H1 (cell line): ENCODE measurements around the gene IRX4. TPM values are rescaled to one million over a fixed set of nuclear protein-coding genes. Genes with fewer than 3 reads are reported as not detected.

Experiments
- CTCF ChIA-PET: fragments of 300-600 bp; sonication (Branson Sonifier 250); formaldehyde crosslinking; loops from one replicate; lab custom pipeline; 2021; ENCODE audit not compliant: partially characterized antibody; lab: Charles Lee
- POLR2A ChIA-PET: fragments of 300-600 bp; sonication (Branson Sonifier 250); formaldehyde crosslinking; loops from one replicate; lab custom pipeline; 2021; ENCODE audit warnings: inconsistent platforms; ENCODE audit not compliant: partially characterized antibody; lab: Charles Lee
- DNase-seq, 2 experiments: peaks; one replicate each; pipeline versions ENCODE4 v3.0.0 to v3.0.0-alpha.2; 2010 to 2022; ENCODE audit warnings: low spot score in 2 of 2, low read depth in 1 of 2, mixed read lengths in 1 of 2
- FAIRE-seq: peaks from 2 replicates; lab custom pipeline; 2011; peaks lifted over from hg19 to GRCh38; lab: Jason Lieb, UNC
- H2AFZ ChIP-seq: 2 replicates; pipeline ENCODE4 v1.8.1; 2012; ENCODE audit warnings: low read length, inconsistent platforms
- H2AK5ac ChIP-seq: 2 replicates; pipeline ENCODE4 v1.6.1; 2013; ENCODE audit warnings: low read depth, low read length
- H2BK120ac ChIP-seq: replicated peaks from 2 replicates; pipeline ENCODE3; 2013; ENCODE audit warnings: low read depth, low read length, inconsistent platforms
- H2BK12ac ChIP-seq: 2 replicates; pipeline ENCODE4 v1.6.1; 2013; ENCODE audit warnings: low read depth, low read length
- H2BK15ac ChIP-seq: 2 replicates; pipeline ENCODE4 v1.6.1; 2013; ENCODE audit warnings: low read length
- H2BK20ac ChIP-seq: 2 replicates; pipeline ENCODE4 v1.6.1; 2013; ENCODE audit warnings: low read length
- H2BK5ac ChIP-seq: 2 replicates; pipeline ENCODE4 v1.6.1; 2013; ENCODE audit warnings: low read depth, low read length
- H3K14ac ChIP-seq: 2 replicates; pipeline ENCODE4 v1.6.1; 2013; ENCODE audit warnings: inconsistent platforms; ENCODE audit not compliant: insufficient read length
- H3K18ac ChIP-seq: 2 replicates; pipeline ENCODE4 v1.6.1; 2013; ENCODE audit warnings: low read length; ENCODE audit errors: extremely low read depth
- H3K23ac ChIP-seq: 2 replicates; pipeline ENCODE4 v1.6.1; 2013; ENCODE audit warnings: inconsistent platforms; ENCODE audit not compliant: insufficient read length
- H3K23me2 ChIP-seq: 2 replicates; pipeline ENCODE4 v1.6.1; 2013; ENCODE audit warnings: low read depth, low read length
- H3K27ac ChIP-seq: 2 replicates; pipeline ENCODE4 v1.6.1; 2011; ENCODE audit warnings: low read depth, low read length, inconsistent platforms
- H3K27me3 ChIP-seq, 4 experiments: replicated peaks in 1 of 4; 1 replicate in 1 of 4; 2 replicates in 3 of 4; pipeline versions ENCODE4 v1.6.1 to v1.8.1; 2011 to 2013; ENCODE audit warnings: low read length in 3 of 4, mild to moderate bottlenecking in 3 of 4, inconsistent platforms in 2 of 4, mixed read lengths in 2 of 4, moderate library complexity in 1 of 4; ENCODE audit not compliant: control insufficient read depth in 3 of 4, insufficient read depth in 3 of 4; ENCODE audit errors: extremely low read depth in 1 of 4
- H3K36me3 ChIP-seq, 4 experiments: 2 replicates each; pipeline versions ENCODE4 v1.6.1 to v1.8.1; 2011 to 2013; ENCODE audit warnings: mild to moderate bottlenecking in 4 of 4, low read length in 3 of 4, moderate library complexity in 2 of 4, control low read depth in 1 of 4, inconsistent platforms in 1 of 4; ENCODE audit not compliant: insufficient read depth in 4 of 4, control insufficient read depth in 2 of 4
- H3K4ac ChIP-seq: replicated peaks from 2 replicates; pipeline ENCODE3; 2013; ENCODE audit warnings: low read length, low read depth, mixed read lengths, inconsistent platforms; ENCODE audit not compliant: insufficient read length
- H3K4me1 ChIP-seq, 4 experiments: replicated peaks in 1 of 4; 1 replicate in 1 of 4; 2 replicates in 3 of 4; pipeline versions ENCODE4 v1.6.1 to v1.8.1; 2011 to 2013; ENCODE audit warnings: low read length in 3 of 4, inconsistent platforms in 2 of 4, mixed read lengths in 1 of 4; ENCODE audit not compliant: insufficient read depth in 4 of 4, control insufficient read depth in 3 of 4
- H3K4me2 ChIP-seq, 2 experiments: 2 replicates each; pipeline versions ENCODE4 v1.6.1 to v1.8.1; 2011 to 2013; ENCODE audit warnings: low read depth in 2 of 2, low read length in 2 of 2, control low read depth in 1 of 2, inconsistent platforms in 1 of 2, mild to moderate bottlenecking in 1 of 2; ENCODE audit not compliant: insufficient read depth in 1 of 2
- H3K4me3 ChIP-seq, 4 experiments: fragments of 200-600, 300-600 bp in 1 of 4; sonication (generic), shearing (Covaris generic), sonication (Bioruptor Twin) in 1 of 4; 2 replicates each; pipeline versions ENCODE4 v1.5.1 to v1.8.1; 2011 to 2016; ENCODE audit warnings: low read length in 4 of 4, low read depth in 3 of 4, control low read depth in 2 of 4, inconsistent platforms in 2 of 4, mild to moderate bottlenecking in 2 of 4, mixed read lengths in 1 of 4, moderate library complexity in 1 of 4; ENCODE audit not compliant: insufficient read depth in 2 of 4; ENCODE audit errors: extremely low read depth in 1 of 4
- H3K56ac ChIP-seq: replicated peaks from 2 replicates; pipeline ENCODE3; 2013; ENCODE audit warnings: low read depth, mild to moderate bottlenecking, mixed read lengths, low read length, inconsistent platforms; ENCODE audit not compliant: insufficient read length
- H3K79me1 ChIP-seq: 2 replicates; pipeline ENCODE4 v1.6.1; 2013; ENCODE audit warnings: low read depth, low read length, control low read depth
- H3K79me2 ChIP-seq, 2 experiments: 2 replicates each; pipeline versions ENCODE4 v1.6.1 to v1.8.1; 2012 to 2013; ENCODE audit warnings: low read length in 2 of 2, mild to moderate bottlenecking in 2 of 2, inconsistent platforms in 1 of 2; ENCODE audit not compliant: insufficient read depth in 2 of 2, control insufficient read depth in 1 of 2
- H3K9ac ChIP-seq, 4 experiments: replicated peaks in 1 of 4; 1 replicate in 1 of 4; 2 replicates in 3 of 4; pipeline versions ENCODE4 v1.6.1 to v1.8.1; 2011 to 2013; ENCODE audit warnings: low read depth in 3 of 4, low read length in 3 of 4, control low read depth in 2 of 4, mild to moderate bottlenecking in 2 of 4, moderate library complexity in 2 of 4, inconsistent platforms in 1 of 4; ENCODE audit errors: extremely low read depth in 1 of 4
- H3K9me3 ChIP-seq, 2 experiments: 2 replicates each; pipeline versions ENCODE4 v1.6.1 to v1.8.1; 2012 to 2013; ENCODE audit warnings: mild to moderate bottlenecking in 2 of 2, moderate library complexity in 2 of 2, control low read depth in 1 of 2, inconsistent platforms in 1 of 2, low read depth in 1 of 2, low read length in 1 of 2, mixed read lengths in 1 of 2; ENCODE audit not compliant: insufficient read depth in 2 of 2
- H4K20me1 ChIP-seq, 2 experiments: replicated peaks in 1 of 2; 2 replicates each; pipeline versions ENCODE3 to v1.8.1; 2011 to 2013; ENCODE audit warnings: inconsistent platforms in 2 of 2, low read length in 2 of 2, mild to moderate bottlenecking in 1 of 2; ENCODE audit not compliant: insufficient read depth in 2 of 2, control insufficient read depth in 1 of 2
- H4K5ac ChIP-seq: 2 replicates; pipeline ENCODE4 v1.6.1; 2013; ENCODE audit warnings: low read length, low read depth, mixed read lengths, inconsistent platforms; ENCODE audit not compliant: insufficient read length
- H4K8ac ChIP-seq: 2 replicates; pipeline ENCODE4 v1.8.0; 2013; ENCODE audit warnings: mild to moderate bottlenecking, moderate library complexity, low read length, inconsistent platforms; ENCODE audit not compliant: insufficient read depth; ENCODE audit errors: extremely low read depth
- H4K91ac ChIP-seq: replicated peaks from 2 replicates; pipeline ENCODE3; 2013; ENCODE audit warnings: low read length, mixed read lengths, inconsistent platforms; ENCODE audit not compliant: insufficient read length
- BACH1 ChIP-seq: IDR thresholded peaks from 2 replicates; pipeline ENCODE4 v1.6.1; 2012; ENCODE audit warnings: low read length, improper control_type of control experiment
- CBX8 ChIP-seq: fragments of 300-800, 300-1000 bp; sonication (generic); IDR thresholded peaks from 2 replicates; pipeline ENCODE4 v1.7.1; 2016; ENCODE audit warnings: low read depth, low read length, borderline replicate concordance
- CTBP2 ChIP-seq: IDR thresholded peaks from 2 replicates; pipeline ENCODE4 v1.7.0; 2011; ENCODE audit warnings: borderline replicate concordance, mild to moderate bottlenecking, moderate library complexity, mixed read lengths, low read length; ENCODE audit not compliant: insufficient read depth, insufficient read length
- EZH2 ChIP-seq: fragments of 200-600 bp; sonication (generic); IDR thresholded peaks from 2 replicates; pipeline ENCODE4 v1.7.1; 2012; ENCODE audit warnings: low read depth, mild to moderate bottlenecking, moderate library complexity, low read length, inconsistent platforms; ENCODE audit not compliant: severe bottlenecking
- HDAC6 ChIP-seq: IDR thresholded peaks from one replicate; pipeline ENCODE4 v1.7.1; 2012; ENCODE audit warnings: low read depth, mild to moderate bottlenecking, inconsistent platforms, low read length, moderate library complexity
- JUN ChIP-seq: IDR thresholded peaks from 2 replicates; pipeline ENCODE4 v1.6.1; 2011; ENCODE audit warnings: low read depth, mild to moderate bottlenecking, improper control_type of control experiment, low read length
- RBBP5 ChIP-seq: IDR thresholded peaks from 2 replicates; pipeline ENCODE4 v1.7.1; 2012; ENCODE audit warnings: low read depth, mild to moderate bottlenecking, inconsistent platforms, low read length, moderate library complexity, borderline replicate concordance
- SIX5 ChIP-seq: IDR thresholded peaks from 2 replicates; pipeline ENCODE4 v1.6.1; 2011; ENCODE audit warnings: mild to moderate bottlenecking, low read depth, low read length
- SP2 ChIP-seq: IDR thresholded peaks from 2 replicates; pipeline ENCODE4 v1.6.1; 2012; ENCODE audit warnings: mild to moderate bottlenecking, low read length, inconsistent platforms
- SRF ChIP-seq: IDR thresholded peaks from 2 replicates; pipeline ENCODE4 v1.6.1; 2011; ENCODE audit warnings: mild to moderate bottlenecking, low read depth, low read length, moderate library complexity
- TCF12 ChIP-seq: IDR thresholded peaks from 2 replicates; pipeline ENCODE4 v1.6.1; 2011; ENCODE audit warnings: low read depth, mild to moderate bottlenecking, low read length
- WGBS, 2 experiments: shearing (Covaris generic) in 1 of 2; methylation state at CpG; one replicate each; pipeline versions ENCODE4 v1.1.6 to v1.1.7; 2013 to 2015; ENCODE audit warnings: low lambda C conversion rate in 2 of 2, mixed read lengths in 2 of 2, inconsistent platforms in 1 of 2, low coverage in 1 of 2, missing lambda C conversion rate in 1 of 2; ENCODE audit not compliant: insufficient replicate concordance in 2 of 2, insufficient coverage in 1 of 2, insufficient read length in 1 of 2; ENCODE audit errors: extremely low coverage in 1 of 2, missing lambda C conversion rate in 1 of 2; 5-methylcytosine and 5-hydroxymethylcytosine counted together
- polyA plus RNA-seq, 7 experiments: library from polyadenylated mRNA; depleted of rRNA in 3 of 7; stranded (reverse) in 5 of 7; unstranded in 2 of 7; fragments of >200 nt in 5 of 7; fragments of 200-250 nt in 2 of 7; gene quantifications; 1 replicate in 5 of 7; 2 replicates in 1 of 7; 4 replicates in 1 of 7; pipeline versions ENCODE4 v1.2.1 to v1.2.3, GENCODE V29; 2011 to 2013; ENCODE audit warnings: missing spikeins in 2 of 7, mixed read lengths in 2 of 7
- total RNA-seq: library from RNA; stranded (reverse); fragmentation: NEBNext Ultra II Directional; extraction: Animal tissue kit (Norgen Biotek cat#: 25700); gene quantifications from 2 replicates; pipeline ENCODE4 v1.2.1, GENCODE V29; 2021

The IRX4 gene
- total and polyA plus RNA-seq, 2 of the 8 experiments (the other 6 are each of a cell fraction or from before 2014, with no cell fraction given), result 0.45 to 1.2 TPM

GRCh38 chr5:1859099-1859498 lies 23.6 kb downstream of the IRX4 start:
- Histone ChIP-seq H2BK20ac (no peak overlapping the region), H2BK5ac (no peak overlapping the region), H3K56ac (no peak overlapping the region), H3K4me2 (no peak overlapping the region), H3K4me3 (no peak overlapping the region), H4K91ac (no peak overlapping the region), H3K14ac (no peak overlapping the region), H3K9ac (no peak overlapping the region), H4K20me1 (no peaks in the 10 kb centered on the region)
- FAIRE-seq (no peak), DNase-seq (no peak)
- CTCF ChIA-PET, result interaction anchor here (0.9 kb wide), 1 partner anchor 10 kb away, joined by 4 read pairs; no protein-coding TSS in a partner anchor
- TF ChIP-seq JUN (no peak), RBBP5 (no peak), HDAC6 (no peak), SIX5 (no peak), BACH1 (no peak), SRF (no peak), TCF12 (no peak), EZH2 (no peak), CTBP2 (no peak), CBX8 (no peak), SP2 (no peak)
- TF ChIP-seq, all 59 proteins: peak for 0
- H3K36me3 ChIP-seq, result no peaks in the 10 kb centered on the region
- no peak overlapping the region for H3K23ac ChIP-seq
- H2BK120ac ChIP-seq, result no peak overlapping the region
- H2AK5ac ChIP-seq, result no peak overlapping the region
- H3K79me1 ChIP-seq, result no peaks in the 10 kb centered on the region
- no peak overlapping the region for H2AFZ ChIP-seq
- H3K4ac ChIP-seq, result no peak overlapping the region
- H3K18ac ChIP-seq, result no peak overlapping the region
- H3K23me2 ChIP-seq, result no peaks in the 10 kb centered on the region
- H3K27me3 ChIP-seq, result peaks cover 1 to 32% (median 14%) of the 10 kb centered on the region in 4 experiments; a peak in 6 of 7 replicates
- no peak overlapping the region for H4K8ac ChIP-seq
- no peak overlapping the region for H2BK15ac ChIP-seq
- POLR2A ChIA-PET, result no interaction called here
- H3K27ac ChIP-seq, result no peak overlapping the region
- no peak overlapping the region for H2BK12ac ChIP-seq
- H3K4me1 ChIP-seq, result no peaks in the 10 kb centered on the region
- no peaks in the 10 kb centered on the region for H3K79me2 ChIP-seq
- 97% methylated on average over 9 of the region's 10 CpGs; no CpG with 5 or more reads in 1 of the 2 experiments for WGBS, 2 experiments
- H4K5ac ChIP-seq, result no peak overlapping the region
- no peaks in the 10 kb centered on the region for H3K9me3 ChIP-seq
